ENCODE data around the gene BPIFB3. TPM values are rescaled to one million over a fixed set of nuclear protein-coding genes. Genes with fewer than 3 reads are reported as not detected.

Gene BPIFB3
- total and polyA plus RNA-seq, 2 of the 4 experiments (the other 2 are of a cell fraction): not detected

DNA sequence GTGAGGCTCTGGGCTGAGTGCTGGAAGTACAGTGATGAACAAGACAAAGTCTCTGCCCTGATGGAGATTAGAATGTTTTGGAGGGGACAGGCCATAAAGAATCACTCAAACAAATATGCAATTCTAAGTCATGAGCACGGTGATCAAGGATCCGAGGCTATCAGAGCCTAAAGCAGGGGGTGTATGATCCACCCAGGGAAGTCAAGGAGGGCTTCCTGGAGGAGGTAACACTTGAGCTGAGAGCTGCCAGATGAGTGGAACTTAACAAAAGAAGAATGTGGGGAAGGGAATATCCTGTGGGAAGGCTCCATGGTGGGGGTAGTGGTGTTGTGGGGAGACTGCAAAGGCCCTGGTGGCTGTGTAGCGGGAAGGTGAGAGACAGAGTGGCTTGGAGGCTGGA, 38.0 kb downstream of the BPIFB3 start:
- Histone ChIP-seq H3K9me1 (ENCODE audit: insufficient read depth, low read length) (no peaks in the 10 kb centered on the region), H2BK15ac (ENCODE audit: low read depth, low read length) (no peak overlapping the region), H3K27ac (ENCODE audit: insufficient read depth, low read length) (no peak overlapping the region), H4K8ac (ENCODE audit: low read depth in 2 of 2, low read length in 2 of 2) (no peak overlapping the region), H4K20me1 (ENCODE audit: insufficient read depth, low read length) (no peaks in the 10 kb centered on the region), H3K36me3 (ENCODE audit: control insufficient read depth, insufficient read depth, low read length) (no peaks in the 10 kb centered on the region), H3K23ac (ENCODE audit: low read depth, low read length) (no peak overlapping the region), H3K4me3 (ENCODE audit: insufficient read depth, low read depth, low read length) (no peak overlapping the region), H3K4me1 (ENCODE audit: control insufficient read depth, insufficient read depth, low read length) (no peaks in the 10 kb centered on the region), H3K14ac (replicated peaks; ENCODE audit: low read depth, low read length) (no peak overlapping the region), H3K9me3 (ENCODE audit: control insufficient read depth, insufficient read depth, low read length) (no peaks in the 10 kb centered on the region), H3K4ac (ENCODE audit: low read depth, low read length) (no peak overlapping the region), H3K9ac (ENCODE audit: low read depth, low read length) (no peak overlapping the region), H2AFZ (replicated peaks; ENCODE audit: low read length, poor library complexity) (no peak overlapping the region), H2BK20ac (ENCODE audit: low read depth, low read length) (no peak overlapping the region), H3K56ac (ENCODE audit: extremely low read depth, insufficient read depth, low read length) (no peak overlapping the region), H4K5ac (ENCODE audit: low read depth, low read length) (no peak overlapping the region), H4K91ac (ENCODE audit: insufficient read depth, low read depth, low read length) (no peak overlapping the region), H3K79me1 (ENCODE audit: low read depth in 1 of 2, low read length in 2 of 2) (no peaks in the 10 kb centered on the region), H3K27me3 (ENCODE audit: control insufficient read depth, insufficient read depth, low read length) (no peaks in the 10 kb centered on the region; the same call in none of the 2 replicates), H2AK5ac (ENCODE audit: low read depth, low read length) (no peak overlapping the region), H2BK5ac (ENCODE audit: low read depth, low read length, poor library complexity, severe bottlenecking) (no peak overlapping the region), H2BK120ac (ENCODE audit: low read depth, low read length) (no peak overlapping the region), H2AK9ac (replicated peaks; ENCODE audit: low read depth, low read length, poor library complexity) (no peak overlapping the region), H3K18ac (ENCODE audit: low read depth, low read length) (no peak overlapping the region), H3K4me2 (ENCODE audit: low read depth, low read length) (no peak overlapping the region)
- intact Hi-C loops (cut with micrococcal nuclease) (no loop called here), in situ Hi-C loops (cut with MboI; ENCODE audit: low sequenced_read_pairs) (no loop called here), dilution Hi-C loops (cut with HindIII; ENCODE audit: low sequenced_read_pairs, unreplicated experiment) (no loop called here)
- WGBS, 2 experiments (ENCODE audit: extremely low coverage in 2 of 2, insufficient read length in 1 of 2): no CpG with 5 or more reads among the region's 3 CpGs
- no TSS peak for BruUV-seq (replicated peaks)
- ChIA-PET CTCF (no interaction called here), POLR2A (ENCODE audit: unreplicated experiment) (no interaction called here)
- TF ChIP-seq NFE2L2 (IDR thresholded peaks at IDR 0.05; ENCODE audit: low read depth, low read length): no peak
- no peak for TF ChIP-seq MAFK (IDR thresholded peaks at IDR 0.05; ENCODE audit: low read depth, low read length)
- TF ChIP-seq, protein P1, sequence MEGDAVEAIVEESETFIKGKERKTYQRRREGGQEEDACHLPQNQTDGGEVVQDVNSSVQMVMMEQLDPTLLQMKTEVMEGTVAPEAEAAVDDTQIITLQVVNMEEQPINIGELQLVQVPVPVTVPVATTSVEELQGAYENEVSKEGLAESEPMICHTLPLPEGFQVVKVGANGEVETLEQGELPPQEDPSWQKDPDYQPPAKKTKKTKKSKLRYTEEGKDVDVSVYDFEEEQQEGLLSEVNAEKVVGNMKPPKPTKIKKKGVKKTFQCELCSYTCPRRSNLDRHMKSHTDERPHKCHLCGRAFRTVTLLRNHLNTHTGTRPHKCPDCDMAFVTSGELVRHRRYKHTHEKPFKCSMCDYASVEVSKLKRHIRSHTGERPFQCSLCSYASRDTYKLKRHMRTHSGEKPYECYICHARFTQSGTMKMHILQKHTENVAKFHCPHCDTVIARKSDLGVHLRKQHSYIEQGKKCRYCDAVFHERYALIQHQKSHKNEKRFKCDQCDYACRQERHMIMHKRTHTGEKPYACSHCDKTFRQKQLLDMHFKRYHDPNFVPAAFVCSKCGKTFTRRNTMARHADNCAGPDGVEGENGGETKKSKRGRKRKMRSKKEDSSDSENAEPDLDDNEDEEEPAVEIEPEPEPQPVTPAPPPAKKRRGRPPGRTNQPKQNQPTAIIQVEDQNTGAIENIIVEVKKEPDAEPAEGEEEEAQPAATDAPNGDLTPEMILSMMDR (conservative IDR thresholded peaks at IDR 0.05; ENCODE audit: low read depth, low read length): no peak
- no peak for TF ChIP-seq CEBPB (IDR thresholded peaks at IDR 0.05; ENCODE audit: low read depth, low read length)
- TF ChIP-seq POLR2A (IDR thresholded peaks at IDR 0.05; ENCODE audit: low read depth, low read length): no peak
- no peak for TF ChIP-seq RCOR1 (IDR thresholded peaks at IDR 0.05; ENCODE audit: insufficient replicate concordance, low read length)
- TF ChIP-seq MXI1 (IDR thresholded peaks at IDR 0.05; ENCODE audit: borderline replicate concordance, low read depth, low read length): no peak
- TF ChIP-seq, protein P2, sequence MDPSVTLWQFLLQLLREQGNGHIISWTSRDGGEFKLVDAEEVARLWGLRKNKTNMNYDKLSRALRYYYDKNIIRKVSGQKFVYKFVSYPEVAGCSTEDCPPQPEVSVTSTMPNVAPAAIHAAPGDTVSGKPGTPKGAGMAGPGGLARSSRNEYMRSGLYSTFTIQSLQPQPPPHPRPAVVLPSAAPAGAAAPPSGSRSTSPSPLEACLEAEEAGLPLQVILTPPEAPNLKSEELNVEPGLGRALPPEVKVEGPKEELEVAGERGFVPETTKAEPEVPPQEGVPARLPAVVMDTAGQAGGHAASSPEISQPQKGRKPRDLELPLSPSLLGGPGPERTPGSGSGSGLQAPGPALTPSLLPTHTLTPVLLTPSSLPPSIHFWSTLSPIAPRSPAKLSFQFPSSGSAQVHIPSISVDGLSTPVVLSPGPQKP (IDR thresholded peaks at IDR 0.05; ENCODE audit: borderline replicate concordance, low read depth, low read length): no peak
- no peak for TF ChIP-seq RFX5 (IDR thresholded peaks at IDR 0.05; ENCODE audit: low read depth, low read length)
- DNase-seq (no peak), ATAC-seq (ENCODE audit: low read depth) (no peak)

Measured in IMR-90 (cell line).